Umbilical cord (tissue), 2 donors: ENCODE results near the gene NUP133. TPM values are rescaled to one million over a fixed set of nuclear protein-coding genes. Genes with fewer than 3 reads are reported as not detected.

Experiments used
- DNase-seq: peaks from one replicate; pipeline ENCODE4 v3.0.0-alpha.2; 2015; ENCODE audit warnings: low spot score
- total RNA-seq: library from RNA; depleted of rRNA; stranded (reverse); fragments of >200 nt; gene quantifications from one replicate; pipeline ENCODE4 v1.2.3, GENCODE V29; 2014; ENCODE audit warnings: low replicate concordance; ENCODE audit not compliant: insufficient read depth

NUP133 gene
- total RNA-seq, 1 donor from 2014 or later: 31.3 TPM

GRCh38 chr1:229452956-229453801, 55.0 kb downstream of the NUP133 start:
- no peak for DNase-seq

GRCh38 chr1:229448845-229449244, 59.3 kb downstream of the NUP133 start:
- peak; percentile 18 for DNase-seq

- no peak for DNase-seq
Measured at GRCh38 chr1:229448354-229448753, 59.8 kb downstream of the NUP133 start.

GRCh38 chr1:229447809-229448252, 60.3 kb downstream of the NUP133 start:
- DNase-seq: no peak

- no peak for DNase-seq
Measured at GRCh38 chr1:229445828-229446227, 62.3 kb downstream of the NUP133 start.

GRCh38 chr1:229440851-229441537, 67.1 kb downstream of the NUP133 start:
- no peak for DNase-seq

GRCh38 chr1:229438021-229438420, 70.1 kb downstream of the NUP133 start:
- no peak for DNase-seq

- no peak for DNase-seq
Measured at GRCh38 chr1:229437443-229437842, 70.7 kb downstream of the NUP133 start.

GRCh38 chr1:229436201-229436600, 71.9 kb downstream of the NUP133 start:
- DNase-seq: no peak

- no peak for DNase-seq
Measured at GRCh38 chr1:229434641-229435051, 73.5 kb downstream of the NUP133 start.

- DNase-seq: no peak
Measured at GRCh38 chr1:229434005-229434640, 74.0 kb downstream of the NUP133 start, which contains the start of gene ACTA1. Gene ACTA1 (minus strand): TSS chr1:229434094. CDS start chr1:229433115, 979 bp downstream.

GRCh38 chr1:229433364-229434004, 74.7 kb downstream of the NUP133 start:
- DNase-seq: no peak

GRCh38 chr1:229432905-229433304, 75.2 kb downstream of the NUP133 start:
- no peak for DNase-seq

- DNase-seq: no peak
Measured at GRCh38 chr1:229432116-229432461, 76.1 kb downstream of the NUP133 start.

- no peak for DNase-seq
Measured at GRCh38 chr1:229431284-229432115, 76.6 kb downstream of the NUP133 start.

- peak; percentile 38 for DNase-seq
Measured at GRCh38 chr1:229430761-229431283, 77.3 kb downstream of the NUP133 start.

GRCh38 chr1:229428256-229428655, 79.9 kb downstream of the NUP133 start:
- DNase-seq: no peak

- no peak for DNase-seq
Measured at GRCh38 chr1:229427572-229427971, 80.6 kb downstream of the NUP133 start.

- no peak for DNase-seq
Measured at GRCh38 chr1:229425564-229426159, 82.5 kb downstream of the NUP133 start.

- DNase-seq: no peak
Measured at GRCh38 chr1:229420765-229421164, 87.4 kb downstream of the NUP133 start.
